HEK293T (cell line): Measurements from ENCODE around the gene DIPK1A.

Experiments used
- CTCF ChIA-PET: fragments of 350-600 bp; formaldehyde crosslinking; extraction: SDS; loops from one replicate; lab custom pipeline; 2021; ENCODE audit warnings: antibody characterized with exemption, inconsistent platforms; lab: Yijun Ruan, JAX
- POLR2A ChIA-PET: fragments of 350-600 bp; formaldehyde crosslinking; extraction: SDS; loops from one replicate; lab custom pipeline; 2020; ENCODE audit warnings: antibody characterized with exemption, inconsistent platforms; lab: Yijun Ruan, JAX
- DNase-seq: peaks from one replicate; pipeline ENCODE4 v3.0.0; 2012; ENCODE audit warnings: mixed read lengths; ENCODE audit errors: extremely low spot score
- ARNT ChIP-seq: fragments of 450-650 bp; IDR thresholded peaks from 2 replicates; pipeline ENCODE4 v1.6.1; 2017; ENCODE audit warnings: mild to moderate bottlenecking
- BHLHE40 ChIP-seq: fragments of 450-650 bp; IDR thresholded peaks from 2 replicates; pipeline ENCODE4 v1.6.1; 2016; ENCODE audit warnings: mild to moderate bottlenecking, moderate library complexity, borderline replicate concordance
- CTBP1 ChIP-seq: fragments of 450-650 bp; IDR thresholded peaks from 2 replicates; pipeline ENCODE4 v1.6.1; 2016; ENCODE audit warnings: borderline replicate concordance
- ELF4 ChIP-seq: fragments of 450-650 bp; IDR thresholded peaks from 2 replicates; pipeline ENCODE4 v1.6.1; 2017; ENCODE audit warnings: antibody characterized with exemption
- FOXA1 ChIP-seq: fragments of 450-650 bp; IDR thresholded peaks from 2 replicates; pipeline ENCODE4 v1.6.1; 2016; ENCODE audit warnings: mild to moderate bottlenecking
- FOXK2 ChIP-seq: fragments of 450-650 bp; IDR thresholded peaks from 2 replicates; pipeline ENCODE4 v1.6.1; 2016; ENCODE audit warnings: mild to moderate bottlenecking
- FOXM1 ChIP-seq: fragments of 450-650 bp; IDR thresholded peaks from 2 replicates; pipeline ENCODE4 v1.6.1; 2017; ENCODE audit warnings: mild to moderate bottlenecking, borderline replicate concordance
- HDGF ChIP-seq: fragments of 450-650 bp; IDR thresholded peaks from 2 replicates; pipeline ENCODE4 v1.6.1; 2017; ENCODE audit warnings: antibody characterized with exemption, borderline replicate concordance
- L3MBTL2 ChIP-seq: fragments of 450-650 bp; conservative IDR thresholded peaks from 2 replicates; pipeline ENCODE4 v1.6.1; 2016; ENCODE audit warnings: mild to moderate bottlenecking
- LEF1 ChIP-seq: fragments of 450-650 bp; IDR thresholded peaks from 2 replicates; pipeline ENCODE4 v1.6.1; 2017; ENCODE audit warnings: mild to moderate bottlenecking, borderline replicate concordance
- NFRKB ChIP-seq: fragments of 450-650 bp; IDR thresholded peaks from 2 replicates; pipeline ENCODE4 v1.6.1; 2016; ENCODE audit warnings: mild to moderate bottlenecking, moderate library complexity
- SP1 ChIP-seq: fragments of 450-650 bp; IDR thresholded peaks from 2 replicates; pipeline ENCODE4 v1.6.1; 2017
- SUZ12 ChIP-seq: fragments of 450-650 bp; IDR thresholded peaks from 2 replicates; pipeline ENCODE4 v1.6.1; 2016; ENCODE audit warnings: mild to moderate bottlenecking
- TARDBP ChIP-seq: fragments of 450-650 bp; IDR thresholded peaks from 2 replicates; pipeline ENCODE4 v1.6.1; 2016
- ZNF384 ChIP-seq: fragments of 450-650 bp; IDR thresholded peaks from 2 replicates; pipeline ENCODE4 v1.6.1; 2016
- TF ChIP-seq, protein P1 (sequence below): fragments of 450-650 bp; IDR thresholded peaks from 2 replicates; pipeline ENCODE4 v1.6.1; 2016

Gene DIPK1A

DNA sequence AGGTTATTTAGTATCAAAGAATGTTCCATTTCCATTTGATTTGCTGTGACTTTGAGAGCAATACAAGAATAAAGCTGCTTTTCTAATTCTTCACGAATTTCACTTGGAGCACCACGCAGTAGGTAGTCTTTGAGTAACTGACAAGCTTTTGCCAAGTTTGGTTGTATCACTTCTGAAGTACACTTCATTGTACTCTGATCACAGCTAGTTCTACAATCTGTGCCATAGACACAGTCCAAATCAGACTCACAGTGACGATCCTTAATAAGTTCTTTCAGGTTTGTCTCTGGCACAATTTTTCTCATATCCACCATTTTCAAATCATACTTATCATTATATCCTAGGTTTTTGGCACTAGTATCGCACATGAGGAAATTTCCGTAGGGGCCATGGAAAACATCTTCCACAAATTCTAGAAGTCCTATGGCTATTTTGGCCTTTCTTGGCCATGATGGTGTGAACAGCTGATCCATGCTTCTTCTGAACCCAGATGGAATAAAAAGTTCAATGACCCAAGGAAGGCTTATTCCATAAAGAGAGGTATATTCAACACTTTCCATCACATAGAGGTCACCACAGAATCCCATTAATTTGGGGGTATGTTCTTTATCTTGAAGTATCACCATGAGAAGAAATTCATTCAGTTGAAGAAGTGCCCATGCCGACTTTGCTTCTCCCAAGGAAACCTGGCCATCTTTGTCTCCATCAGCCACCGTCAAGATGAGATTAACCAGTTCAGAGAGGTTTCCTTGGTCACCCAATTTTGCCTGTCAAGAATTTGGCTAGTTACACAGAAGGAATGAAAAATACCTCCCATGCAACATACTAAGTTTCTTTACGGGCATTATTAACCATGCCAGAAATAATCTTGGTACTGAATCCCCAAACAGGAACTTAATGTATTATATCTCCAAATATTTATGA, 117.6 kb downstream of the DIPK1A start:
- CTCF ChIA-PET = interaction anchor here (0.7 to 1.5 kb wide), 4 partner anchors 8 to 150 kb away, joined by 3 to 4 read pairs (median 3); no protein-coding TSS in a partner anchor
- POLR2A ChIA-PET = interaction anchor here (3.0 kb wide), 1 partner anchor 12 kb away, joined by 27 read pairs; the partner anchor contains the start of gene RPL5
- TF ChIP-seq SUZ12 (no peak), ZNF384 (no peak), LEF1 (no peak), FOXM1 (no peak), BHLHE40 (no peak), TARDBP (no peak), ARNT (no peak)
- DNase-seq = no peak

DNA sequence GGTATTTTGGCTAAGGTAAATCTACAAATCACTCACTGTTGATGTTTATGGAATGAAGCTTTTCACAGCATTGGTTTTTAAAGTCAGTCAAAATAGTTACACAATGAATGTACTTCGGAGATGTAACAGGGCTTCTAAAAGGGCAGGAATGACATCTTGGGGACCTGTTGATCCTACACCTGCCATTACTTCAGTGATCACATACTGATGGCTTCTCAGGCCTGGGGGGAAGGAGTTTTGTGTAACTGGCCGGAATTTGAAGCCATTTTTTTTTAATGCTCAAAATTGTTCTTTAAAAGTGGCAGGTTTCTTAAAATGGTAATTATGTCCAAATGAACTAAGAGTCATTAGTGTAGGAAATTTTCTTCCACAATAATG, 118.2 kb downstream of the DIPK1A start:
- ChIA-PET CTCF (interaction anchor here (0.6 to 1.5 kb wide), 5 partner anchors 9 to 151 kb away, joined by 3 to 4 read pairs (median 3); no protein-coding TSS in a partner anchor), POLR2A (interaction anchor here (3.0 kb wide), 1 partner anchor 11 kb away, joined by 27 read pairs; the partner anchor contains the start of gene RPL5)
- no peak for DNase-seq
- TF ChIP-seq FOXA1 (no peak), BHLHE40 (no peak), FOXM1 (no peak), FOXK2 (no peak)

DNA sequence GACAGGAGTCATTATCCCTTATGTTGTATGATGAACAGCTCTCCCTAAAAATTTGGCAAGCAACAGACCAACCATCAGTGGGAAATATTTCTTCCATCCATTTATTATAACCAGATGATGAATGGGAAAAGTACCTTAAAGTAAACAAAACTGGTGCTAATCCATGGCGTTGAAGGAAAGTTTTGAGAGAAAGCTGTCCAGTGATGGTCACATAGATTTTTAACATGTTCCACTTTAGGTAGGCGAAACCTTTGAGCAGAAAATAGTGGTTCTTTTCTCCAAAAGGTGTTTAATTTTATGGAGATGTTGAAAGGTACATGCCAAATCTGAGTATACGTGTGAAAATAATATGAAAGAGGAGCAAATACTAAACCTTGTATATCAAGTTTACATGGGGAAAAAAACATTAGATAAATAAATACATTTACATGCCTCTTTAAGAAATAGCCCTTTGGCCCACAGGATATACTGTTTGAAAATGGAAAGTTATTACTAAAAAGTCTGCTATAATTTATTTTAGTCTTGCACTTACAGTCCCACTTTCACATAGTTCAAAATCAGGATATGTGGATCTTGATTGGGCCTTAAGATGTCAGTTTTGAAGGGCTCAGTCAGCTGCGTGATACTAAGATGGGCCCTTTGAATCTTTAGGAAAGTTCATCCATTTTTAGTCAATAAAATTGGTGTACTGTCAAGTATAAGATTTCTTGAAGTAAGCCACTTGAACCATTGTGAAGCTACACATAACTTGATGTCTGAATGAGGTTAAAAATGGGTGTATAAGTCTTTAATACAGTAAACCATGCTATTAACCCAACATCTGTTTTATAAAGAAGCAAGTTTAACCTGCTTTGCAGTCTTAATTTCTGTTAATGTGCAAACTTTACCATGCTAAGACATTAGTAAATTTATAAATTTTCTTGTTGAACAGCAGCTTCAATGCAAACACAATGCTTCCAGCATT, 118.9 kb downstream of the DIPK1A start:
- no peak for DNase-seq
- ChIA-PET POLR2A (interaction anchor here (3.0 kb wide), 1 partner anchor 10 kb away, joined by 27 read pairs; the partner anchor contains the start of gene RPL5), CTCF (interaction anchor here (0.6 to 1.5 kb wide), 6 partner anchors 9 to 152 kb away, joined by 3 to 4 read pairs (median 3); no protein-coding TSS in a partner anchor)
- TF ChIP-seq ELF4 (no peak), CTBP1 (no peak), FOXK2 (no peak), ZNF384 (no peak), ARNT (no peak), L3MBTL2 (no peak), NFRKB (no peak), BHLHE40 (no peak), HDGF (no peak), SUZ12 (no peak), LEF1 (no peak), FOXM1 (no peak), TARDBP (no peak), SP1 (no peak), FOXA1 (no peak)
- TF ChIP-seq, protein P1, sequence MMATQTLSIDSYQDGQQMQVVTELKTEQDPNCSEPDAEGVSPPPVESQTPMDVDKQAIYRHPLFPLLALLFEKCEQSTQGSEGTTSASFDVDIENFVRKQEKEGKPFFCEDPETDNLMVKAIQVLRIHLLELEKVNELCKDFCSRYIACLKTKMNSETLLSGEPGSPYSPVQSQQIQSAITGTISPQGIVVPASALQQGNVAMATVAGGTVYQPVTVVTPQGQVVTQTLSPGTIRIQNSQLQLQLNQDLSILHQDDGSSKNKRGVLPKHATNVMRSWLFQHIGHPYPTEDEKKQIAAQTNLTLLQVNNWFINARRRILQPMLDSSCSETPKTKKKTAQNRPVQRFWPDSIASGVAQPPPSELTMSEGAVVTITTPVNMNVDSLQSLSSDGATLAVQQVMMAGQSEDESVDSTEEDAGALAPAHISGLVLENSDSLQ = no peak

DNA sequence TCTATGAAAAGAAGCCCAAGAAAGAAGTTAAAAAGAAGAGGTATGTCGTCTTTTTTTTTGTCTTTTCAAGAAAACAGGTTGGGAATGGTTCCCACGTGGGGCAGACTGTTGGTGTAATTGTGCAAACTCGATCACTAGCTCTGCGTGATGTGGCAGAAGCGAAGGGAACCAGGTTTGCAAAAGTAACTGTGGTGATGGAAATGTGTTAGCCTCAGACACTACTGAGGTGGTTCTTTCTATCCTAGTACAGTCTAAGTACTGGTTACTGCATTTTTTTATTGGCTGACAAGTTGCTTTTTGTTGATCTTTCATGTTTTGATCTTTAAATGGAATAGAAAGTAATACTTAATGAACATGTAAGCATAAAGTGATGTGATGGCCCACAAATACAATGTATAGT, 120.7 kb downstream of the DIPK1A start:
- ChIA-PET CTCF (no interaction called here), POLR2A (interaction anchor here (1.0 to 1.1 kb wide), 2 partner anchors 8 to 9 kb away, joined by 3 read pairs; partner anchors contain the start of gene RPL5)
- no peak for DNase-seq
- no peak for TF ChIP-seq FOXA1

DNA sequence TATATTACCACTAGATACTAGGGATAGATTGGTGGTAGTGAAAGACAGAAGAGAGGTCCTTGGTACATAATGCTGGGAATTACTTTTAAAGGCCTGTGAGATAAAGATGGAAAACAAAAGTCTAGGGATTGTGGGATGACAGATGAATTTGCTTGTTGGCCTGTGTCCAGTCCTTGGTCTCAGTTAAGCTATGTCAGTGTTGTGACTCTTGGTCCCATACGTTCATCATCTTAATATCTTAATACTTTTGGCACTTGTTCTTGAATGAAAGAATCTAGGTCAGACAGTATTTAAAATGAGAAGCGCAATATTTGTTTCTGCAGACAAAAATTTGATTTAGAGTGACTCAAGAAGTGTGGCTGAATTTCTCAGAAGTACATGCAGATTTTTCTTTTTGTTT, 121.8 kb downstream of the DIPK1A start:
- TF ChIP-seq, protein P1 = no peak
- TF ChIP-seq BHLHE40 (no peak), FOXA1 (no peak), HDGF (no peak), ELF4 (no peak), NFRKB (no peak), FOXK2 (no peak), SUZ12 (no peak), FOXM1 (no peak), TARDBP (no peak), ARNT (no peak), SP1 (no peak), L3MBTL2 (no peak), LEF1 (no peak), CTBP1 (no peak), ZNF384 (no peak)
- ChIA-PET POLR2A (interaction anchor here (1.1 kb wide), 1 partner anchor 8 kb away, joined by 3 read pairs; the partner anchor contains the start of gene RPL5), CTCF (interaction anchor here (1.3 kb wide), 1 partner anchor 90 kb away, joined by 3 read pairs; no protein-coding TSS in a partner anchor)
- DNase-seq = no peak

DNA sequence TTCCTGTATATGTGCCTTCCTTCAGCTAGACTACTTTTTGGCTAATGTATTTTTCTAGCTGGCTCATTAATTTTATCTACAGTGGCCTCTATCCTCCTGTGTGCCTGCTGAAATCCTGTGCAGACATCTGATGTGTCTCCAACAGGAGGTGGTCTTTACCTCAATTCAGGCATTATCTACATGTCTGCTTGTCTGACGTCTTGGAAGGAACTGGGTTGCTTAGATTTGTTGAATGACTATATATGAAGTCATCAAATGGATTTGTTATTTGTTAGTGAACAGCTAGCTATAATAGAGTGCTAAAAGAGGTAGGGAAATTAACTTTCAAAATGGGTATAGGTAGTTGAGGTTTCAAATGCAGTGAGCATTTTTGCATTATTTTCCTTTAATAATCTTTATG, 122.7 kb downstream of the DIPK1A start:
- ChIA-PET POLR2A (interaction anchor here (1.0 kb wide), 1 partner anchor 10 kb away, joined by 3 read pairs; no protein-coding TSS in a partner anchor), CTCF (interaction anchor here (0.9 to 1.3 kb wide), 2 partner anchors 90 to 155 kb away, joined by 3 to 4 read pairs; no protein-coding TSS in a partner anchor)
- no peak for DNase-seq
- TF ChIP-seq FOXK2 (no peak), ARNT (no peak), L3MBTL2 (no peak), FOXM1 (no peak), ZNF384 (no peak), TARDBP (no peak), ELF4 (no peak), LEF1 (no peak), FOXA1 (no peak), HDGF (no peak), SUZ12 (no peak), NFRKB (no peak), BHLHE40 (no peak), SP1 (no peak), CTBP1 (no peak)
- TF ChIP-seq, protein P1 = no peak
